ENCODE data around the gene ZDHHC6.

ZDHHC6 gene

GRCh38 chr10:112461029-112461887 is 14.5 kb upstream of the ZDHHC6 start:
- H3K4me1 Mint-ChIP-seq (ENCODE audit: low read depth), result peaks cover 6% of the 10 kb centered on the region
- H3K27me3 Mint-ChIP-seq, result no peaks in the 10 kb centered on the region
- H3K27ac Mint-ChIP-seq, result no peak overlapping the region
- peaks cover 42% of the 10 kb centered on the region for H3K36me3 Mint-ChIP-seq (ENCODE audit: low read depth)
- no peak overlapping the region for H3K4me3 Mint-ChIP-seq
- H3K9me3 Mint-ChIP-seq, result no peaks in the 10 kb centered on the region
- intact Hi-C loops (cut with micrococcal nuclease), result no loop called here

GRCh38 chr10:112460366-112460765 is 13.7 kb upstream of the ZDHHC6 start:
- H3K9me3 Mint-ChIP-seq, result no peaks in the 10 kb centered on the region

GRCh38 chr10:112456533-112456932 is 9.8 kb upstream of the ZDHHC6 start:
- no peak overlapping the region for H3K27ac Mint-ChIP-seq
- peaks cover 7% of the 10 kb centered on the region for H3K36me3 Mint-ChIP-seq (ENCODE audit: low read depth)
- intact Hi-C loops (cut with micrococcal nuclease), result no loop called here

More at GRCh38 chr10:112460366-112460765, 13.7 kb upstream of the ZDHHC6 start:
- no peak overlapping the region for H3K27ac Mint-ChIP-seq
- H3K4me1 Mint-ChIP-seq (ENCODE audit: low read depth), result peaks cover 6% of the 10 kb centered on the region
- no peak overlapping the region for H3K4me3 Mint-ChIP-seq
- H3K27me3 Mint-ChIP-seq, result no peaks in the 10 kb centered on the region
- peaks cover 37% of the 10 kb centered on the region for H3K36me3 Mint-ChIP-seq (ENCODE audit: low read depth)
- intact Hi-C loops (cut with micrococcal nuclease), result no loop called here

GRCh38 chr10:112454910-112455779 is 8.4 kb upstream of the ZDHHC6 start:
- H3K36me3 Mint-ChIP-seq (ENCODE audit: low read depth), result peaks cover 6% of the 10 kb centered on the region
- intact Hi-C loops (cut with micrococcal nuclease), result no loop called here
- H3K4me3 Mint-ChIP-seq, result no peak overlapping the region
- no peaks in the 10 kb centered on the region for H3K9me3 Mint-ChIP-seq
- no peak overlapping the region for H3K27ac Mint-ChIP-seq
- peaks cover 11% of the 10 kb centered on the region for H3K4me1 Mint-ChIP-seq (ENCODE audit: low read depth)
- H3K27me3 Mint-ChIP-seq, result no peaks in the 10 kb centered on the region

More at GRCh38 chr10:112456533-112456932, 9.8 kb upstream of the ZDHHC6 start:
- no peaks in the 10 kb centered on the region for H3K9me3 Mint-ChIP-seq
- peaks cover 7% of the 10 kb centered on the region for H3K4me1 Mint-ChIP-seq (ENCODE audit: low read depth)
- no peak overlapping the region for H3K4me3 Mint-ChIP-seq
- H3K27me3 Mint-ChIP-seq, result no peaks in the 10 kb centered on the region

GRCh38 chr10:112448888-112449287 is 2.2 kb upstream of the ZDHHC6 start:
- Mint-ChIP-seq H3K9me3 (no peaks in the 10 kb centered on the region), H3K4me1 (ENCODE audit: low read depth) (peaks cover 29% of the 10 kb centered on the region), H3K27ac (no peak overlapping the region), H3K36me3 (ENCODE audit: low read depth) (peaks cover 35% of the 10 kb centered on the region), H3K27me3 (no peaks in the 10 kb centered on the region), H3K4me3 (peak overlapping the region; percentile 4)
- intact Hi-C loops (cut with micrococcal nuclease), result loop anchor here (5.0 kb wide), 1 partner anchor 267 kb away; the partner anchor contains the start of gene GPAM

- peak overlapping the region; percentile 83 for H3K4me3 Mint-ChIP-seq
- intact Hi-C loops (cut with micrococcal nuclease), result loop anchor here (5.0 kb wide), 1 partner anchor 265 kb away; the partner anchor contains the start of gene GPAM
- no peaks in the 10 kb centered on the region for H3K9me3 Mint-ChIP-seq
- H3K36me3 Mint-ChIP-seq (ENCODE audit: low read depth), result peaks cover 43% of the 10 kb centered on the region
- H3K27me3 Mint-ChIP-seq, result no peaks in the 10 kb centered on the region
- peak overlapping the region; percentile 99 for H3K27ac Mint-ChIP-seq
- H3K4me1 Mint-ChIP-seq (ENCODE audit: low read depth), result peaks cover 32% of the 10 kb centered on the region
Measured at GRCh38 chr10:112447620-112447928, 860 bp upstream of the ZDHHC6 start.

- peak overlapping the region; percentile 83 for H3K4me3 Mint-ChIP-seq
- no peaks in the 10 kb centered on the region for H3K27me3 Mint-ChIP-seq
- intact Hi-C loops (cut with micrococcal nuclease), result loop anchor here (5.0 kb wide), 1 partner anchor 264 kb away; the partner anchor contains the start of gene GPAM
- H3K36me3 Mint-ChIP-seq (ENCODE audit: low read depth), result peaks cover 52% of the 10 kb centered on the region
- H3K27ac Mint-ChIP-seq, result peak overlapping the region; percentile 99
- H3K4me1 Mint-ChIP-seq (ENCODE audit: low read depth), result peaks cover 28% of the 10 kb centered on the region
- no peaks in the 10 kb centered on the region for H3K9me3 Mint-ChIP-seq
Measured at GRCh38 chr10:112446055-112446854, 459 bp downstream of the ZDHHC6 start.

GRCh38 chr10:112442063-112442462 is 4.7 kb downstream of the ZDHHC6 start:
- Mint-ChIP-seq H3K27me3 (no peaks in the 10 kb centered on the region), H3K9me3 (no peaks in the 10 kb centered on the region), H3K4me1 (ENCODE audit: low read depth) (peaks cover 13% of the 10 kb centered on the region), H3K4me3 (no peak overlapping the region), H3K27ac (no peak overlapping the region), H3K36me3 (ENCODE audit: low read depth) (peaks cover 76% of the 10 kb centered on the region)
- intact Hi-C loops (cut with micrococcal nuclease), result no loop called here

- Mint-ChIP-seq H3K4me1 (ENCODE audit: low read depth) (peaks cover 13% of the 10 kb centered on the region), H3K4me3 (no peak overlapping the region), H3K36me3 (ENCODE audit: low read depth) (peaks cover 71% of the 10 kb centered on the region), H3K9me3 (no peaks in the 10 kb centered on the region), H3K27ac (no peak overlapping the region), H3K27me3 (no peaks in the 10 kb centered on the region)
- intact Hi-C loops (cut with micrococcal nuclease), result no loop called here
Measured at GRCh38 chr10:112441520-112441919, 5.2 kb downstream of the ZDHHC6 start.

- Mint-ChIP-seq H3K9me3 (no peaks in the 10 kb centered on the region), H3K27me3 (no peaks in the 10 kb centered on the region), H3K27ac (no peak overlapping the region), H3K4me3 (no peak overlapping the region), H3K36me3 (ENCODE audit: low read depth) (peaks cover 71% of the 10 kb centered on the region), H3K4me1 (ENCODE audit: low read depth) (no peaks in the 10 kb centered on the region)
- intact Hi-C loops (cut with micrococcal nuclease), result loop anchor here (10.0 kb wide), 1 partner anchor 64 kb away; the partner anchor contains the start of gene ACSL5
Measured at GRCh38 chr10:112438356-112438755, 8.4 kb downstream of the ZDHHC6 start.

- Mint-ChIP-seq H3K9me3 (no peaks in the 10 kb centered on the region), H3K27ac (no peak overlapping the region), H3K4me1 (ENCODE audit: low read depth) (peaks cover 4% of the 10 kb centered on the region), H3K36me3 (ENCODE audit: low read depth) (peaks cover 65% of the 10 kb centered on the region), H3K4me3 (no peak overlapping the region), H3K27me3 (no peaks in the 10 kb centered on the region)
- intact Hi-C loops (cut with micrococcal nuclease), result loop anchor here (1.0 to 10.0 kb wide), 2 partner anchors 60 to 120 kb away; partner anchors contain the start of gene ACSL5
Measured at GRCh38 chr10:112434988-112435619, 11.6 kb downstream of the ZDHHC6 start.

- no peak overlapping the region for H3K4me3 Mint-ChIP-seq
- H3K36me3 Mint-ChIP-seq (ENCODE audit: low read depth), result peaks cover 72% of the 10 kb centered on the region
- no peak overlapping the region for H3K27ac Mint-ChIP-seq
- H3K27me3 Mint-ChIP-seq, result no peaks in the 10 kb centered on the region
- no peaks in the 10 kb centered on the region for H3K9me3 Mint-ChIP-seq
- peaks cover 4% of the 10 kb centered on the region for H3K4me1 Mint-ChIP-seq (ENCODE audit: low read depth)
- intact Hi-C loops (cut with micrococcal nuclease), result loop anchor here (10.0 kb wide), 1 partner anchor 58 kb away; the partner anchor contains the start of gene ACSL5
Measured at GRCh38 chr10:112433136-112433535, 13.6 kb downstream of the ZDHHC6 start.
